Measurements from ENCODE around the gene RUNDC1.
A peak's percentile ranks its signal among the peaks of the same experiment; 100 is the strongest.
"Not testable (repeated sequence)": the region's sequence is repeated elsewhere in the genome, so short reads cannot be mapped to it uniquely, and the experiment has no call there.

The RUNDC1 gene

GRCh38 chr17:42967925-42968324, 12.4 kb upstream of the RUNDC1 start:
- H3K36me3 ChIP-seq (replicated peaks; ENCODE audit: low read depth, low read length) = no peaks in the 10 kb centered on the region
- H3K27ac ChIP-seq (ENCODE audit: low read length) = no peak overlapping the region
- H3K4me1 ChIP-seq (ENCODE audit: low read length) = peaks cover 19% of the 10 kb centered on the region
- no peak overlapping the region for H3K9ac ChIP-seq (ENCODE audit: low read length)
- no peaks in the 10 kb centered on the region for H4K20me1 ChIP-seq (ENCODE audit: insufficient read depth, low read length)
- no peak overlapping the region for H3K4me3 ChIP-seq (ENCODE audit: low read length)
- H3K79me2 ChIP-seq (ENCODE audit: low read length) = peaks cover 18% of the 10 kb centered on the region
- H3K4me2 ChIP-seq (ENCODE audit: low read length) = no peak overlapping the region
- TF ChIP-seq CTCF (IDR thresholded peaks at IDR 0.05; ENCODE audit: low read depth, low read length) (no peak), EZH2phosphoT487 (IDR thresholded peaks at IDR 0.05; ENCODE audit: low read depth) (no peak)
- no peak overlapping the region for H2AFZ ChIP-seq (ENCODE audit: low read depth, low read length)
- no peaks in the 10 kb centered on the region for H3K9me3 ChIP-seq (ENCODE audit: insufficient read depth, low read length)
- H3K27me3 ChIP-seq (ENCODE audit: low read depth, low read length) = no peaks in the 10 kb centered on the region

GRCh38 chr17:42969001-42969581, 11.3 kb upstream of the RUNDC1 start:
- Histone ChIP-seq H2AFZ (ENCODE audit: low read depth, low read length) (no peak overlapping the region), H3K79me2 (ENCODE audit: low read length) (peaks cover 6% of the 10 kb centered on the region), H3K27me3 (ENCODE audit: low read depth, low read length) (no peaks in the 10 kb centered on the region), H3K4me3 (ENCODE audit: low read length) (no peak overlapping the region), H3K27ac (ENCODE audit: low read length) (peak overlapping the region; percentile 46), H4K20me1 (ENCODE audit: insufficient read depth, low read length) (no peaks in the 10 kb centered on the region), H3K4me1 (ENCODE audit: low read length) (peaks cover 14% of the 10 kb centered on the region), H3K9ac (ENCODE audit: low read length) (no peak overlapping the region), H3K36me3 (replicated peaks; ENCODE audit: low read depth, low read length) (no peaks in the 10 kb centered on the region), H3K4me2 (ENCODE audit: low read length) (peak overlapping the region; percentile 18; the same call in 1 of the 2 replicates), H3K9me3 (ENCODE audit: insufficient read depth, low read length) (no peaks in the 10 kb centered on the region)
- TF ChIP-seq CTCF (IDR thresholded peaks at IDR 0.05; ENCODE audit: low read depth, low read length) (no peak), EZH2phosphoT487 (IDR thresholded peaks at IDR 0.05; ENCODE audit: low read depth) (no peak)

- Histone ChIP-seq H3K4me3 (ENCODE audit: low read length) (no peak overlapping the region), H3K27ac (ENCODE audit: low read length) (no peak overlapping the region), H4K20me1 (ENCODE audit: insufficient read depth, low read length) (no peaks in the 10 kb centered on the region)
These were observed 8.8 kb upstream of the RUNDC1 start for GRCh38 chr17:42971589-42971988.

GRCh38 chr17:42973323-42973722, 7.0 kb upstream of the RUNDC1 start:
- H3K4me2 ChIP-seq (ENCODE audit: low read length); H2AFZ ChIP-seq (ENCODE audit: low read depth, low read length); H3K36me3 ChIP-seq (replicated peaks; ENCODE audit: low read depth, low read length); H3K9me3 ChIP-seq (ENCODE audit: insufficient read depth, low read length); H3K79me2 ChIP-seq (ENCODE audit: low read length); H3K9ac ChIP-seq (ENCODE audit: low read length); H3K27me3 ChIP-seq (ENCODE audit: low read depth, low read length); H3K4me3 ChIP-seq (ENCODE audit: low read length); H4K20me1 ChIP-seq (ENCODE audit: insufficient read depth, low read length); H3K27ac ChIP-seq (ENCODE audit: low read length): not testable (repeated sequence)
- peaks cover 35% of the 10 kb centered on the region for H3K4me1 ChIP-seq (ENCODE audit: low read length)

More at GRCh38 chr17:42971589-42971988, 8.8 kb upstream of the RUNDC1 start:
- Histone ChIP-seq H3K4me1 (ENCODE audit: low read length) (peaks cover 31% of the 10 kb centered on the region), H3K36me3 (replicated peaks; ENCODE audit: low read depth, low read length) (peaks cover 1% of the 10 kb centered on the region), H3K79me2 (ENCODE audit: low read length) (no peaks in the 10 kb centered on the region), H3K9ac (ENCODE audit: low read length) (no peak overlapping the region), H3K9me3 (ENCODE audit: insufficient read depth, low read length) (no peaks in the 10 kb centered on the region), H2AFZ (ENCODE audit: low read depth, low read length) (no peak overlapping the region), H3K4me2 (ENCODE audit: low read length) (no peak overlapping the region), H3K27me3 (ENCODE audit: low read depth, low read length) (no peaks in the 10 kb centered on the region)
- TF ChIP-seq EZH2phosphoT487 (IDR thresholded peaks at IDR 0.05; ENCODE audit: low read depth) (no peak), CTCF (IDR thresholded peaks at IDR 0.05; ENCODE audit: low read depth, low read length) (no peak)

All from OCI-LY3 (cell line).